Upper lobe of left lung (tissue), 6 donors: ENCODE measurements around the gene PAQR7. TPM values are rescaled to one million over a fixed set of nuclear protein-coding genes. Genes with fewer than 3 reads are reported as not detected.

Experiments used
- ATAC-seq, 2 donors: fragments of 200-7000 bp; cut with Tn5 transposase; one replicate each; pipeline ENCODE4 v1.9.1; 2022; ENCODE audit warnings: mild to moderate bottlenecking in 2 of 2, moderate library complexity in 2 of 2; ENCODE audit not compliant: low FRiP score in 2 of 2
- DNase-seq, 2 donors: peaks; one replicate each; pipeline ENCODE4 v3.0.0-alpha.2; 2019 to 2020
- H3K27ac ChIP-seq, 4 donors: fragments of 200-600 bp; sonication (generic); one replicate each; pipeline ENCODE4 v1.5.1; 2016 to 2019
- H3K27me3 ChIP-seq, 4 donors: fragments of 200-600 bp; sonication (generic); one replicate each; pipeline ENCODE4 v1.5.1; 2017 to 2019
- H3K36me3 ChIP-seq, 4 donors: fragments of 200-600 bp; sonication (generic); one replicate each; pipeline ENCODE4 v1.5.1; 2016 to 2019
- H3K4me1 ChIP-seq, 4 donors: fragments of 200-600 bp; sonication (generic); one replicate each; pipeline ENCODE4 v1.5.1; 2018 to 2019
- H3K4me3 ChIP-seq, 4 donors: fragments of 200-600 bp; sonication (generic); one replicate each; pipeline ENCODE4 v1.5.1; 2017 to 2019; ENCODE audit warnings: mild to moderate bottlenecking in 2 of 4, moderate library complexity in 1 of 4
- H3K9me3 ChIP-seq, 4 donors: fragments of 200-600 bp; sonication (generic); one replicate each; pipeline ENCODE4 v1.5.1; 2018 to 2019
- EP300 ChIP-seq, 4 donors: sonication (generic); formaldehyde crosslinking; IDR thresholded peaks; one replicate each; pipeline ENCODE4 v1.5.1; 2017; ENCODE audit warnings: antibody characterized with exemption in 4 of 4, control low read depth in 2 of 4
- POLR2A ChIP-seq, 4 donors: fragments of 450-650 bp; IDR thresholded peaks; one replicate each; pipeline ENCODE4 v1.5.1; 2016 to 2017; ENCODE audit warnings: antibody characterized with exemption in 4 of 4, mild to moderate bottlenecking in 2 of 4
- POLR2AphosphoS5 ChIP-seq, 2 donors: sonication (generic); formaldehyde crosslinking; IDR thresholded peaks; one replicate each; pipeline ENCODE4 v1.5.1; 2017; ENCODE audit warnings: antibody characterized with exemption in 2 of 2
- WGBS, 2 donors: methylation state at CpG; one replicate each; pipeline ENCODE4 v1.1.5; 2017 to 2018; 5-methylcytosine and 5-hydroxymethylcytosine counted together
- total RNA-seq, 6 donors: library from RNA; depleted of rRNA in 4 of 6; stranded (reverse); fragments of >200 nt in 4 of 6; gene quantifications; one replicate each; pipeline versions ENCODE4 v1.1.0 to v1.2.1, GENCODE V29; 2016 to 2021
- TF ChIP-seq, protein P1 (sequence below), 6 experiments: fragments of 450-650 bp in 4 of 6; fragments of 200-600 bp in 2 of 6; sonication (generic) in 2 of 6; IDR thresholded peaks; one replicate each; pipeline ENCODE4 v1.5.1; 2016 to 2019; ENCODE audit warnings: antibody characterized with exemption in 6 of 6
- donor health status: DM: no; HTN: no; CAD: no; lungs with moderate emphysema.
- donor health status: DM: no; HTN: yes; CAD: no; lungs with severe emphysema.

Gene PAQR7
- total RNA-seq, 6 donors from 2014 or later: 1.9 to 9.6 (median 7.0) TPM

DNA sequence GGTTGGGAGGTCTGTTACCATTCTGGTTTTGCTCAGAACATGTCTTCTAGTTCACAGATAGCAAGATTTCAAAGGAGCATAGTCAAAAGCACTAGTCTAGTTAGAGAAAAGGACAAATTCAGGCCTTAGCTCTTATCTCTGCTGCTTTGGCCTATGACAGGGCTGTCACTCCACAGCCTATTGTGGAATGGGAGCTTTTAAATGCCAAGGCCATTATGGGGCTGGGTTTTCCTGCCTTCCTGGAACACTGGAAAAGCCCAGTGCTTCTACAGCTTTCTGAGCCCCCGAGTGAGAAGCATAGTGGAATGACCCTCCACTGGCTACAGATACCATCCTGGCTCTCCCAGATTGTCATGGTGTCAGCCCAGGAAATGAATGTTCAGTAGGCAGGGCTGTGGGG lies 46.5 kb downstream of the PAQR7 start:
- WGBS, 2 donors: 53 to 83% methylated on average over 1 of the region's 1 CpG
- H3K27me3 ChIP-seq: no peaks in the 10 kb centered on the region
- ATAC-seq: no peak
- H3K4me1 ChIP-seq: no peaks in the 10 kb centered on the region
- H3K27ac ChIP-seq: peak overlapping the region in 2 of 4 donors; percentile 0 to 54
- H3K9me3 ChIP-seq: no peaks in the 10 kb centered on the region
- TF ChIP-seq POLR2AphosphoS5 (IDR thresholded peaks at IDR 0.05): no peak
- TF ChIP-seq POLR2A (IDR thresholded peaks at IDR 0.05): no peak
- TF ChIP-seq, protein P1, sequence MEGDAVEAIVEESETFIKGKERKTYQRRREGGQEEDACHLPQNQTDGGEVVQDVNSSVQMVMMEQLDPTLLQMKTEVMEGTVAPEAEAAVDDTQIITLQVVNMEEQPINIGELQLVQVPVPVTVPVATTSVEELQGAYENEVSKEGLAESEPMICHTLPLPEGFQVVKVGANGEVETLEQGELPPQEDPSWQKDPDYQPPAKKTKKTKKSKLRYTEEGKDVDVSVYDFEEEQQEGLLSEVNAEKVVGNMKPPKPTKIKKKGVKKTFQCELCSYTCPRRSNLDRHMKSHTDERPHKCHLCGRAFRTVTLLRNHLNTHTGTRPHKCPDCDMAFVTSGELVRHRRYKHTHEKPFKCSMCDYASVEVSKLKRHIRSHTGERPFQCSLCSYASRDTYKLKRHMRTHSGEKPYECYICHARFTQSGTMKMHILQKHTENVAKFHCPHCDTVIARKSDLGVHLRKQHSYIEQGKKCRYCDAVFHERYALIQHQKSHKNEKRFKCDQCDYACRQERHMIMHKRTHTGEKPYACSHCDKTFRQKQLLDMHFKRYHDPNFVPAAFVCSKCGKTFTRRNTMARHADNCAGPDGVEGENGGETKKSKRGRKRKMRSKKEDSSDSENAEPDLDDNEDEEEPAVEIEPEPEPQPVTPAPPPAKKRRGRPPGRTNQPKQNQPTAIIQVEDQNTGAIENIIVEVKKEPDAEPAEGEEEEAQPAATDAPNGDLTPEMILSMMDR (IDR thresholded peaks at IDR 0.05): no peak
- TF ChIP-seq EP300 (IDR thresholded peaks at IDR 0.05): no peak
- H3K36me3 ChIP-seq: peaks cover 35 to 84% (median 72%) of the 10 kb centered on the region in 4 donors
- DNase-seq: no peak
- no peak overlapping the region for H3K4me3 ChIP-seq

DNA sequence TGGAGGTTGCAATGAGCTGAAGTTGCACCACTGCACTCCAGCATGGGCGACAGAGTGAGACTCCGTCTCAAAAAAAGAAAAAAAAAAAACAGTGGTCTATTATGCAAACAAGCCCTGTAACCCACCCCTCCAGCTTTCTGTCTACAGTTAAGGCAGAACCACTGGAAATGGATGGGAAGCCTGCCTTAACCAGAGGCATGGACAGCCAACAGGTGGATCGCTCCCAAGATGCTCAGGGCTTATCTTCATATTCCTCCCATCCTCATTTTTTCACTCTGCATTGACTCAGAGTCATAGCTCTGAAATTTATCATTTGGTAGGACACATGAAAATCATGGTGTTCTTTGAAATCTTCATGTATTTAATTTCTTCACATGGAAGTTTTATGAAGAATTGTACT lies 47.0 kb downstream of the PAQR7 start:
- H3K27ac ChIP-seq: no peak overlapping the region
- no peaks in the 10 kb centered on the region for H3K27me3 ChIP-seq
- DNase-seq (no peak), ATAC-seq (no peak)
- H3K36me3 ChIP-seq: peaks cover 35 to 79% (median 67%) of the 10 kb centered on the region in 4 donors
- H3K9me3 ChIP-seq: no peaks in the 10 kb centered on the region
- WGBS, 2 donors: 62 to 67% methylated on average over 3 of the region's 3 CpGs
- TF ChIP-seq, protein P1 (IDR thresholded peaks at IDR 0.05): no peak
- TF ChIP-seq POLR2A (IDR thresholded peaks at IDR 0.05): no peak
- H3K4me1 ChIP-seq: no peaks in the 10 kb centered on the region
- no peak overlapping the region for H3K4me3 ChIP-seq

DNA sequence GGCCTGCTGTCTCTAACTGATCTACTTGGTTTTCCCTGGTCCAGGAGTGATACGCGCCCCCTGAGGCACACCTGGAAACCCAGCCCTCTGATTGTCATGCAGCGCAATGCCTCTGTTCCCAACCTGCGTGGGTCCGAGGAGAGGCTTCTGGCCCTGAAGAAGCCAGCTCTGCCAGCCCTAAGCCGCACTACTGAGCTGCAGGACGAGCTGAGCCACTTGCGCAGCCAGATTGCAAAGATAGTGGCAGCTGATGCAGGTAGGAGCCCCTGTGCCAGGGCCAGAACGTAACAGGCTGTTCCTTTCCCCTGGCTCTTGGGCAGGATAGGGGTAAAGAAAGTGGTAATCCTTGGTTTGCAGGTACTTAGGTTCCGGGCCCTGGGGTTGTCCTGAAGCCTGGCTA lies 48.9 kb downstream of the PAQR7 start:
- WGBS, 2 donors: 95 to 96% methylated on average over 3 to 10 of the region's 10 CpGs
- Histone ChIP-seq H3K27me3 (no peaks in the 10 kb centered on the region), H3K4me3 (no peak overlapping the region), H3K36me3 (peaks cover 25 to 60% (median 50%) of the 10 kb centered on the region in 4 donors), H3K9me3 (no peaks in the 10 kb centered on the region), H3K4me1 (peaks cover 5 to 12% (median 6%) of the 10 kb centered on the region in 4 donors), H3K27ac (no peak overlapping the region)
- no peak for ATAC-seq
- TF ChIP-seq, protein P1 (IDR thresholded peaks at IDR 0.05): no peak
- no peak for TF ChIP-seq POLR2AphosphoS5 (IDR thresholded peaks at IDR 0.05)
- TF ChIP-seq EP300 (IDR thresholded peaks at IDR 0.05): no peak
- no peak for TF ChIP-seq POLR2A (IDR thresholded peaks at IDR 0.05)
- DNase-seq: no peak

DNA sequence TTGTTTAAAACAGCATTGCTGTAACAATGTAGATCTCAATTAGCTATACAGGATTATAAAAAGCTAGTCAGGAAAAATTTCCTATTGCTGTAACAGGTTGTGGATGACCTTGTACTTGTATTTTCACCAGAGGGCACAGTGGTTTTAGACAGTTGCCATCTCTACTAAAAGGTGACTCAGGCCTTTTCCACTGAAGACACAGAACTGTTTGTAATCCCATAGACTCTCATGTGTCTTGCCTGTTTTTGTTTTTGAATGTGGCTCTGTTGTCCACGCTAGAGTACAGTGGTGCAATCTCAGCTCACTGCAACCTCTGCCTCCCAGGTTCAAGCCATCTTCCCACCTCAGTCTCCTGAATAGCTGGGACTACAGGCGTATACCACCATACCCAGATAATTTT lies 49.9 kb downstream of the PAQR7 start:
- Histone ChIP-seq H3K4me3 (no peak overlapping the region), H3K36me3 (peaks cover 17 to 50% (median 42%) of the 10 kb centered on the region in 4 donors), H3K4me1 (peaks cover 14 to 22% (median 15%) of the 10 kb centered on the region in 4 donors), H3K9me3 (no peaks in the 10 kb centered on the region), H3K27ac (no peak overlapping the region), H3K27me3 (no peaks in the 10 kb centered on the region)
- DNase-seq (no peak), ATAC-seq (no peak)
- TF ChIP-seq EP300 (IDR thresholded peaks at IDR 0.05) (no peak), POLR2AphosphoS5 (IDR thresholded peaks at IDR 0.05) (no peak), POLR2A (IDR thresholded peaks at IDR 0.05) (no peak)
- 89 to 96% methylated on average over 2 of the region's 2 CpGs for WGBS, 2 donors

DNA sequence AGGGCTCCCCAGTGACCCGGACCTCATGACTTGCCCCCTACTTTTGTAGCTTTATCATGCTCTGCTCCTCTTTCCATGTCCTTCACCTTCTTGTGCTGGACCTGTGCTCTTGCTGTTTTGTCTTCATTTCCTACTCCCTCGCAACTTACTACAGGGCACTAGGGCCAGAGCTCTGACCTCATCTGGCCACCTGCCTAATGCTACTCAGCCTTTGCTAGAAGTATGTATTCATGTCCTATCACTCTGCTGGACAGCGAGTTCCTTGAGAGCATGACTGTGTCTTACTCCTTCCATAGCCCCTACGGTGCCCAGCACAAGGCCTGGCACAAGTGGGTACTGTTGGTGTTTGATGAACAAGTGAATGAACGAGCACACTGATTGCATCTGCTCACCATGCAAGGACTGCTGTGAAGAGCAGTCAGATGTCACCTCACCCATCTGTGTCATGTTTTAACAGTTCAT lies 53.8 kb downstream of the PAQR7 start:
- H3K9me3 ChIP-seq: no peaks in the 10 kb centered on the region
- 55 to 66% methylated on average over 5 of the region's 5 CpGs for WGBS, 2 donors
- DNase-seq: peak in 1 of 2 donors; percentile 44
- H3K4me1 ChIP-seq: peaks cover 21 to 45% (median 30%) of the 10 kb centered on the region in 4 donors
- no peak for TF ChIP-seq POLR2A (IDR thresholded peaks at IDR 0.05)
- ATAC-seq: no peak
- no peaks in the 10 kb centered on the region for H3K27me3 ChIP-seq
- H3K36me3 ChIP-seq: peaks cover 0 to 11% (median 9%) of the 10 kb centered on the region in 4 donors
- peak overlapping the region in 2 of 4 donors; percentile 81 to 91 for H3K4me3 ChIP-seq
- peak overlapping the region in 1 of 4 donors; percentile 89 for H3K27ac ChIP-seq

DNA sequence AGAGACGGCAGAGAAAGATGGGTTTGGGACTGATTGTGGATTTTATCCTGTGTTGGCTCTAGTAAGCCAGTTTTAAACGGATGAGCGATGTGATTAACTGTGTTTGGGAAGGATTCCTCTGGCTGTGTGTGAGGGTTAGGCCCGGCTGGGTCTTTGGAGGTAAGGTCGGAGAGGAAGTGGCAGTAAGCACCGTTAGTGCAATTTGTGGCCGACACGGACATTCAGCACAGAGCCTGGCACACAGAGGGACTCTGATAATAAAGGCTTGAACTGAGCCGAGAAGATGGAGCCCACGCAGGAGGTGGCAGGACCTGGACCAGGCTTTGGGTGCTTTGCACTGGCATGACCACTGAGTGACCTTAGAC lies 54.4 kb downstream of the PAQR7 start:
- ATAC-seq (no peak), DNase-seq (no peak)
- Histone ChIP-seq H3K4me3 (peak overlapping the region in 3 of 4 donors; percentile 81 to 91 (median 90)), H3K36me3 (peaks cover 0 to 9% (median 6%) of the 10 kb centered on the region in 4 donors), H3K9me3 (no peaks in the 10 kb centered on the region), H3K27ac (peak overlapping the region; percentile 89 to 94 (median 92)), H3K27me3 (no peaks in the 10 kb centered on the region), H3K4me1 (peaks cover 21 to 45% (median 30%) of the 10 kb centered on the region in 4 donors)
- no peak for TF ChIP-seq POLR2AphosphoS5 (IDR thresholded peaks at IDR 0.05)
- 24 to 30% methylated on average over 10 of the region's 10 CpGs for WGBS, 2 donors
